KMS-11 (cell line): Measurements from ENCODE around the gene F11R.
A peak's percentile ranks its signal among the peaks of the same experiment; 100 is the strongest.
"Not testable (repeated sequence)": the region's sequence is repeated elsewhere in the genome, so short reads cannot be mapped to it uniquely, and the experiment has no call there.

Experiments
- H2AFZ ChIP-seq: fragments of 200-600 bp; sonication (generic); 2 replicates; pipeline ENCODE4 v1.6.1; 2016; ENCODE audit warnings: antibody characterized with exemption, mixed run types, low read depth
- H3K27ac ChIP-seq: fragments of 200-600 bp; sonication (generic); 2 replicates; pipeline ENCODE4 v1.6.1; 2016; ENCODE audit warnings: mild to moderate bottlenecking, mixed run types
- H3K27me3 ChIP-seq: fragments of 200-600 bp; sonication (generic); 2 replicates; pipeline ENCODE4 v1.6.1; 2017; ENCODE audit warnings: mild to moderate bottlenecking, low read depth, mixed run types, moderate library complexity; ENCODE audit not compliant: insufficient read depth
- H3K36me3 ChIP-seq: fragments of 200-600 bp; sonication (generic); 2 replicates; pipeline ENCODE4 v1.6.1; 2017; ENCODE audit warnings: mild to moderate bottlenecking, mixed run types; ENCODE audit not compliant: insufficient read depth
- H3K4me1 ChIP-seq: fragments of 200-600 bp; sonication (generic); 2 replicates; pipeline ENCODE4 v1.6.1; 2016; ENCODE audit warnings: mild to moderate bottlenecking, low read depth, mixed run types; ENCODE audit not compliant: poor library complexity, severe bottlenecking
- H3K4me2 ChIP-seq: fragments of 200-600 bp; sonication (generic); 2 replicates; pipeline ENCODE4 v1.7.0; 2016; ENCODE audit warnings: mild to moderate bottlenecking, mixed run types
- H3K4me3 ChIP-seq: fragments of 200-600 bp; sonication (generic); IDR thresholded peaks from 2 replicates; pipeline ENCODE4 v1.6.1; 2017; ENCODE audit warnings: low read depth, low read length, mixed read lengths; ENCODE audit not compliant: insufficient read depth
- H3K79me2 ChIP-seq: fragments of 200-600 bp; sonication (generic); 2 replicates; pipeline ENCODE4 v1.6.1; 2016; ENCODE audit warnings: low read depth, mixed run types; ENCODE audit not compliant: insufficient read depth
- H3K9ac ChIP-seq: fragments of 200-600 bp; sonication (generic); 2 replicates; pipeline ENCODE4 v1.6.1; 2016; ENCODE audit warnings: mild to moderate bottlenecking, mixed run types
- H4K20me1 ChIP-seq: fragments of 200-600 bp; sonication (generic); 2 replicates; pipeline ENCODE4 v1.6.1; 2016; ENCODE audit warnings: mild to moderate bottlenecking, mixed run types; ENCODE audit not compliant: insufficient read depth
- TF ChIP-seq, protein P1 (sequence below): fragments of 200-600 bp; sonication (generic); conservative IDR thresholded peaks from 2 replicates; pipeline ENCODE4 v1.6.1; 2017; ENCODE audit warnings: low read depth, mild to moderate bottlenecking, antibody characterized with exemption, low read length, moderate library complexity, mixed read lengths

Gene F11R

DNA sequence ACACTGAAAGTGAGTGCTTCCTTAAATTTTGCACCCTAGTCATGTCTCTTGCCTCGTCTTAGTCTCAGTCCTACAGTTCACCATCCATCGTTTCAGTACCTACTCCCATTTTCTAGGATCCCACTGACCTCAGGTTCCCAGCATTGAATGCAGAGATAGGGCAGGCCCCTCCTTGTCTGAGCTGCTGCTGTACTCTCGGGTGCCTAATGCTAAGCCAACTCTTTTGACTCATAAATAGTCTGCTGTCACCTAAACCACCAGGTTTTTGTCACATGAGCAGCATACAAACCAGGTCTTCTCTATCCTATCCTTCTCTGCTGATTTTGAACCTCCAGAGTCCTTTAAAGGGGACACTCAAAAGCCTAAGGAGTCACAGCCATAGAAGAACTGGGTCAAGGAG, 45.7 kb upstream of the F11R start:
- Histone ChIP-seq H3K27ac (no peak overlapping the region), H3K9ac (no peak overlapping the region), H4K20me1 (no peaks in the 10 kb centered on the region), H3K36me3 (no peaks in the 10 kb centered on the region), H3K4me3 (no peak overlapping the region), H3K4me2 (peak overlapping the region; percentile 96; the same call in 1 of the 2 replicates), H2AFZ (no peak overlapping the region), H3K27me3 (no peaks in the 10 kb centered on the region), H3K79me2 (peaks cover 58% of the 10 kb centered on the region), H3K4me1 (peaks cover 61% of the 10 kb centered on the region)
- TF ChIP-seq, protein P1, sequence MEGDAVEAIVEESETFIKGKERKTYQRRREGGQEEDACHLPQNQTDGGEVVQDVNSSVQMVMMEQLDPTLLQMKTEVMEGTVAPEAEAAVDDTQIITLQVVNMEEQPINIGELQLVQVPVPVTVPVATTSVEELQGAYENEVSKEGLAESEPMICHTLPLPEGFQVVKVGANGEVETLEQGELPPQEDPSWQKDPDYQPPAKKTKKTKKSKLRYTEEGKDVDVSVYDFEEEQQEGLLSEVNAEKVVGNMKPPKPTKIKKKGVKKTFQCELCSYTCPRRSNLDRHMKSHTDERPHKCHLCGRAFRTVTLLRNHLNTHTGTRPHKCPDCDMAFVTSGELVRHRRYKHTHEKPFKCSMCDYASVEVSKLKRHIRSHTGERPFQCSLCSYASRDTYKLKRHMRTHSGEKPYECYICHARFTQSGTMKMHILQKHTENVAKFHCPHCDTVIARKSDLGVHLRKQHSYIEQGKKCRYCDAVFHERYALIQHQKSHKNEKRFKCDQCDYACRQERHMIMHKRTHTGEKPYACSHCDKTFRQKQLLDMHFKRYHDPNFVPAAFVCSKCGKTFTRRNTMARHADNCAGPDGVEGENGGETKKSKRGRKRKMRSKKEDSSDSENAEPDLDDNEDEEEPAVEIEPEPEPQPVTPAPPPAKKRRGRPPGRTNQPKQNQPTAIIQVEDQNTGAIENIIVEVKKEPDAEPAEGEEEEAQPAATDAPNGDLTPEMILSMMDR: no peak

DNA sequence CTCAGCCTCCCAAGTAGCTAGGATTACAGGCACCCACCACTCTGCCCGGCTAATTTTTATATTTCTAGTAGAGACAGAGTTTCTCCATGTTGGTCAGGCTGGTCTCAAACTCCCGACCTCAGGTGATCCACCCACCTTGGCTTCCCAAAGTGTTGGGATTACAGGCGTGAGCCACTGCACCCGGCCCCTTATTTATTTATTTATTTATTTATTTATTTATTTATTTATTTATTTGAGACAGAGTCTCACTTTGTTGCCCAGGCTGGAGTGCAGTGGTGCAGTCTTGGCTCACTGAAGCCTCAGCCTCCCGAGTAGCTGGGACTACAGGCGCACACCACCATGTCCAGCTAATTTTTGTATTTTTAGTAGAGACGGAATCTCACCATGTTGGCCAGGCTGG, 44.7 kb upstream of the F11R start:
- H3K4me2 ChIP-seq, H4K20me1 ChIP-seq, H3K9ac ChIP-seq, H3K27ac ChIP-seq, H2AFZ ChIP-seq, H3K4me3 ChIP-seq, H3K36me3 ChIP-seq, H3K27me3 ChIP-seq: not testable (repeated sequence)
- H3K79me2 ChIP-seq: peaks cover 68% of the 10 kb centered on the region
- peaks cover 62% of the 10 kb centered on the region for H3K4me1 ChIP-seq

DNA sequence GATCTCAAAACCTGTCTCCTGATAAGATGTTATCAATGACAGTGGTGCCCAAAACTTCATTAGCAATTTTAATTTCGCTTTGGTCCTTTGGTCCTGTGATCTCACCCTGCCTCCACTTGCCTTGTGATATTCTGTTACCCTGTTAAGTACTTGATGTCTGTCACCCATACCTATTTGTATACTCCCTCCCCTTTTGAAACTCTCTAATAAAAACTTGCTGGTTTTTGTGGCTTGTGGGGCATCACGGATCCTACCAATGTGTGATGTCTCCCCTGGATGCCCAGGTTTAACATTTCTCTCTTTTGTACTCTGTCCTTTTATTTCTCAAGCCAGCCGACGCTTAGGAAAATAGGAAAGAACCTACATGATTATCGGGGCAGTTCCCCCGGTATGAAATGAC, 43.0 kb upstream of the F11R start:
- H3K36me3 ChIP-seq, H3K27me3 ChIP-seq, H3K9ac ChIP-seq, H3K27ac ChIP-seq, H3K4me3 ChIP-seq, H2AFZ ChIP-seq, H4K20me1 ChIP-seq: not testable (repeated sequence)
- Histone ChIP-seq H3K4me1 (peaks cover 70% of the 10 kb centered on the region), H3K79me2 (peaks cover 62% of the 10 kb centered on the region), H3K4me2 (peak overlapping the region; percentile 26; the same call in 1 of the 2 replicates)

DNA sequence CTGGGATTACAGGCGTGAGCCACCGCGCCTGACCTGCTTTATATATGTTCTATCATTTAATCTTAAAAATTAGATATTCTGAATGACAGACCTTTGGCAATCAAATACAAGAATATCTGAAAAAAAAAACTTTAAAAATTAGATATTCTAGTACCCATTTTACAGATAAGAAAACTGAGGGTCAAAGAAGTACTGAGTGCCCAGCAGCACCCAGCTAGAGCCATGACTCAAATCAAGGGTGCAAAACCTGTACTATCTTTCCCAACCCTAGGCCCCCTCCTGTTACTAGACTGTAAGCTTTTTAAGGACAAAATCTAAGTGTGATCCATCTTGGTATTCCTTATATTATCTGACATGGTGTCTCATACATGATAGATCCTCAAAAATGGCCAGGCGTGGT, 40.5 kb upstream of the F11R start:
- TF ChIP-seq, protein P1: no peak
- no peaks in the 10 kb centered on the region for H3K27me3 ChIP-seq
- H3K27ac ChIP-seq: no peak overlapping the region
- peaks cover 2% of the 10 kb centered on the region; the same call in 1 of the 2 replicates for H3K36me3 ChIP-seq
- peaks cover 48% of the 10 kb centered on the region for H3K4me1 ChIP-seq
- H3K9ac ChIP-seq: no peak overlapping the region
- no peak overlapping the region for H3K4me3 ChIP-seq
- no peak overlapping the region for H3K4me2 ChIP-seq
- no peak overlapping the region for H2AFZ ChIP-seq
- peaks cover 37% of the 10 kb centered on the region for H3K79me2 ChIP-seq
- H4K20me1 ChIP-seq: no peaks in the 10 kb centered on the region

DNA sequence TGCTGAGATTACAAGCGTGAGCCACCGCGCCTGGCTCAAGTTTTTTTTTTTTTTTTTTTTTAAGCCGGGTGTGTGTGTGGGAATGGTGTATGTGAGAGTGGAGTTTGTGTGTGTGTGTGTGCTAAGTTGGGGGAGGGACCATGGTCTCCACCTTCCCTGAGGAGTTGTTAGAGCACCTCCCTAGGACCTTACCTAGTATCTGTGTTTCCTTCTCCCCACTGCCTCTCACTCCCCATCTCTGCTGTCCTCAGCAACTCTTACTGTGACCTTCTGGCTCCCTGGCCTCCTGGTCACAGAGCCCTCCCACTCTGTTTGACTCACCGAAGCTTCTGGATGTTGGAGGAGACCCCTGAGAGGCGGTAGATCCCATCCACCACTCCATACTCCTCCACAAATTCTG, 38.3 kb upstream of the F11R start:
- Histone ChIP-seq H2AFZ (no peak overlapping the region), H3K9ac (no peak overlapping the region), H3K4me1 (peaks cover 35% of the 10 kb centered on the region), H3K79me2 (peaks cover 24% of the 10 kb centered on the region), H4K20me1 (no peaks in the 10 kb centered on the region), H3K4me2 (no peak overlapping the region; the same call in 1 of the 2 replicates), H3K27ac (0 out of 2 replicates have a peak overlapping the region, but pooled peaks have one; percentile 12), H3K27me3 (no peaks in the 10 kb centered on the region), H3K4me3 (no peak overlapping the region), H3K36me3 (peaks cover 4% of the 10 kb centered on the region; the same call in 1 of the 2 replicates)
- TF ChIP-seq, protein P1: no peak
